ENCODE results near the gene MRPL23.
A peak's percentile ranks its signal among the peaks of the same experiment; 100 is the strongest.

GRCh38 chr11:1917523-1918435 lies 29.4 kb upstream of the MRPL23 start:
- TF ChIP-seq CTCF (IDR thresholded peaks at IDR 0.05) = peak; percentile 22 to 63 (median 42)
- no peak for TF ChIP-seq POLR2A (IDR thresholded peaks at IDR 0.05)
